SU-DHL-6 (cell line): ENCODE results near the gene POU6F2.

ENCODE experiments used
- H2AFZ ChIP-seq: fragments of 200-600 bp; sonication (generic); 2 replicates; pipeline ENCODE4 v1.6.1; 2014; ENCODE audit warnings: low read depth, mild to moderate bottlenecking, moderate library complexity, mixed read lengths, antibody characterized with exemption, low read length; ENCODE audit not compliant: severe bottlenecking
- H3F3A ChIP-seq: fragments of 200-600 bp; shearing (Covaris generic); 2 replicates; pipeline ENCODE4 v1.6.0; 2016; ENCODE audit warnings: antibody characterized with exemption, mild to moderate bottlenecking; ENCODE audit not compliant: insufficient read depth
- H3K27ac ChIP-seq: fragments of 200-600 bp; sonication (generic); 2 replicates; pipeline ENCODE4 v1.5.1; 2016; ENCODE audit warnings: low read depth, mild to moderate bottlenecking, low read length, moderate library complexity, mixed read lengths
- H3K27me3 ChIP-seq: fragments of 200-600 bp; sonication (generic), shearing (Covaris generic); 2 replicates; pipeline ENCODE4 v1.6.0; 2014; ENCODE audit warnings: mild to moderate bottlenecking, low read length
- H3K36me3 ChIP-seq: fragments of 200-600 bp; sonication (generic); 2 replicates; pipeline ENCODE4 v1.6.1; 2014; ENCODE audit warnings: mild to moderate bottlenecking, low read length, mixed read lengths
- H3K4me2 ChIP-seq: fragments of 300-600, 200-600 bp; shearing (Covaris generic), sonication (generic); 2 replicates; pipeline ENCODE4 v1.6.0; 2014; ENCODE audit warnings: low read length, low read depth, mild to moderate bottlenecking; ENCODE audit not compliant: poor library complexity, severe bottlenecking
- H3K4me3 ChIP-seq: fragments of 200-600 bp; sonication (generic); 2 replicates; pipeline ENCODE4 v1.5.1; 2014; ENCODE audit warnings: antibody characterized with exemption, low read length, mild to moderate bottlenecking, mixed read lengths; ENCODE audit not compliant: insufficient read depth, poor library complexity, severe bottlenecking
- H3K79me2 ChIP-seq: fragments of 200-600 bp; sonication (generic); 2 replicates; pipeline ENCODE4 v1.6.1; 2014; ENCODE audit warnings: mild to moderate bottlenecking, low read length, moderate library complexity; ENCODE audit not compliant: insufficient read depth
- H3K9ac ChIP-seq: fragments of 200-600 bp; sonication (generic); 2 replicates; pipeline ENCODE4 v1.7.0; 2014; ENCODE audit warnings: mild to moderate bottlenecking, low read length
- H3K9me2 ChIP-seq: fragments of 200-600 bp; sonication (generic); replicated peaks from 2 replicates; pipeline ENCODE4 v1.6.1; 2014; ENCODE audit warnings: low read length; ENCODE audit not compliant: insufficient read depth
- H3K9me3 ChIP-seq: fragments of 200-600 bp; sonication (generic); 2 replicates; pipeline ENCODE4 v1.6.1; 2014; ENCODE audit warnings: low read length, mixed read lengths; ENCODE audit not compliant: insufficient read depth
- H4K20me1 ChIP-seq: fragments of 200-600 bp; sonication (generic); 2 replicates; pipeline ENCODE4 v1.6.1; 2014; ENCODE audit warnings: low read depth, mild to moderate bottlenecking, antibody characterized with exemption, low read length, moderate library complexity, mixed read lengths
- CTCF ChIP-seq: fragments of 200-600 bp; sonication (generic); IDR thresholded peaks from one replicate; pipeline ENCODE4 v1.5.1; 2017; ENCODE audit warnings: antibody characterized with exemption, mild to moderate bottlenecking, low read length, moderate library complexity; ENCODE audit not compliant: insufficient read depth, poor library complexity, severe bottlenecking
- EZH2phosphoT487 ChIP-seq: fragments of 200-600 bp; sonication (generic), shearing (Covaris generic); conservative IDR thresholded peaks from 2 replicates; pipeline ENCODE4 v1.6.1; 2018; ENCODE audit warnings: mild to moderate bottlenecking, antibody characterized with exemption, low read length, moderate library complexity, mixed read lengths

The POU6F2 gene

DNA sequence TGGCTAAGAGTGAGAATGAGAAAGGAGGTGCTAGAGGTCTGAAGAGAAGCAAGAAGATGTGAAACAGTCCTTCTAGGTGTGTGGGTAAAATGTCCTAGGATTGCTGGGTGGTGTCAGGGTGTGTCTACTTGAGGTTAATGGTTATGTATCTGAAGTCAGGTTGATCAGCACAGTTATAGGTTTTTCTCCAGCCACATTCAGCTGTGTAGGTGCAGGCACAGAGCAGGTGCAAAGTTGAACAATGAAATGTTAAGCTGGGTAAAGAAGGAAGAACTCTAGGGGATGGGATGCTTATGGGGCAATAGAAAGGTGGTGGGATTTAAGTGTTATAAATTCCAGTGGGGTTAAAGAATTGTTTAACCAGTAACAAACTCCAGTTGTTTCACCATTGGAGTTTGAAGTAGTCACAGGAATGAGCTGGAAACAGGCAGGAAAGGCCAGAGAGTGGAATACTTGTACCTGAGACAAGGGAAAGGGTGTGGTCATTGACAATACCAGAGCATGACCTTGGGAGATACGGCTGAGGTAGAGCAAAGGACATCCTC lies 388.1 kb downstream of the POU6F2 start:
- no peak overlapping the region for H2AFZ ChIP-seq
- no peaks in the 10 kb centered on the region for H3F3A ChIP-seq
- no peaks in the 10 kb centered on the region for H3K9me3 ChIP-seq
- H3K27me3 ChIP-seq, result no peaks in the 10 kb centered on the region
- H4K20me1 ChIP-seq, result no peaks in the 10 kb centered on the region
- H3K79me2 ChIP-seq, result no peaks in the 10 kb centered on the region
- H3K27ac ChIP-seq, result no peak overlapping the region
- H3K9me2 ChIP-seq, result no peaks in the 10 kb centered on the region
- H3K4me3 ChIP-seq, result no peak overlapping the region
- no peak overlapping the region for H3K4me2 ChIP-seq
- H3K36me3 ChIP-seq, result no peaks in the 10 kb centered on the region
- no peak overlapping the region for H3K9ac ChIP-seq
- no peak for TF ChIP-seq CTCF
- no peak for TF ChIP-seq EZH2phosphoT487

DNA sequence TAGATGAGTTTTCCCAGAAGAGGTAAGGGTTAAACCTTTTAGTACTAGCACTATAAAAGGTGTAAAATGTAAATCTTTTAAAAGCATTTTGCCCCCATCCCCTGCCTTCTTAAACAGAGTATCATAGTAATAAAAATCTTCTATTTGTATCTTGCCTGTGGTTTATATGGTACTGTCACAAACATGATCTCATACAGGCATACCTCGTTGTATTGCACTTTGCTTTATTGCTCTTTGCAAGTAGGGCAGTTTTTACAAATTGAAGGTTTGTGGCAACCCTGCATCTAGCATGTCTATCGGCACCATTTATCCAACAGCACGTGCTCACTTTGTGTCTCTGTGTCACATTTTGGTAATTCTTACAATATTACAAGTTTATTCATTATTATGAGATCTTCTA lies 389.7 kb downstream of the POU6F2 start:
- H3K9me3 ChIP-seq, result no peaks in the 10 kb centered on the region
- no peak overlapping the region for H2AFZ ChIP-seq
- no peak overlapping the region for H3K4me3 ChIP-seq
- no peak overlapping the region for H3K27ac ChIP-seq
- no peaks in the 10 kb centered on the region for H3K27me3 ChIP-seq
- H3K36me3 ChIP-seq, result no peaks in the 10 kb centered on the region
- H3K79me2 ChIP-seq, result no peaks in the 10 kb centered on the region
- TF ChIP-seq CTCF (no peak), EZH2phosphoT487 (no peak)
- no peak overlapping the region for H3K9ac ChIP-seq
- no peaks in the 10 kb centered on the region for H3F3A ChIP-seq
- no peaks in the 10 kb centered on the region for H3K9me2 ChIP-seq
- H3K4me2 ChIP-seq, result no peak overlapping the region
- no peaks in the 10 kb centered on the region for H4K20me1 ChIP-seq

DNA sequence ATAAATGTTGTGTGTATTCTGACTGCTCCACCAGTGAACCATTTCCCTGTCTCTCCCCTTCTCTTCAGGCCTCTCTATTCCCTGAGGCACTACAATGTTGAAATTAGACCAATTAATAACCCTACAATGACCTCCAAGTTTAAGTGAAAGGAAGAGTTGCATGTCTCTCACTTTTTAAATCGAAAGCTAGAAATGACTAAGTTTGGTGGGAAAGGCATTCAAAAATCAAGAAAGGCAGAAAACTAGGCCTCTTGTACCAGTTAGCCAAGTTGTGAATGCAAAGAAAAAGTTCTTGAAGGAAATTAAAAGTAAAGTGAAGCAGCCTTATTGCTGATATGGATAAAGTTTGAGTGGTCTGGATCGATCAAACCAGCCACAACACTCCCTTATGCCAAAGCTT lies 390.2 kb downstream of the POU6F2 start:
- no peak overlapping the region for H3K27ac ChIP-seq
- H3K9me2 ChIP-seq, result no peaks in the 10 kb centered on the region
- TF ChIP-seq EZH2phosphoT487, result no peak
- TF ChIP-seq CTCF, result no peak
- no peaks in the 10 kb centered on the region for H3K27me3 ChIP-seq
- no peak overlapping the region for H3K4me2 ChIP-seq
- no peaks in the 10 kb centered on the region for H3K9me3 ChIP-seq
- no peaks in the 10 kb centered on the region for H3F3A ChIP-seq
- H3K79me2 ChIP-seq, result no peaks in the 10 kb centered on the region
- H3K4me3 ChIP-seq, result no peak overlapping the region
- no peaks in the 10 kb centered on the region for H4K20me1 ChIP-seq
- H2AFZ ChIP-seq, result no peak overlapping the region
- H3K36me3 ChIP-seq, result no peaks in the 10 kb centered on the region
- H3K9ac ChIP-seq, result no peak overlapping the region
